UCSD-AML1 (cell line): Measurements from ENCODE around the gene PAQR4.
A peak's percentile ranks its signal among the peaks of the same experiment; 100 is the strongest.
"Not testable (repeated sequence)": the region's sequence is repeated elsewhere in the genome, so short reads cannot be mapped to it uniquely, and the experiment has no call there.

ENCODE experiments used
- DNase-seq: peaks from one replicate; lab custom pipeline; 2025; ENCODE audit not compliant: unreplicated experiment; lab: John Stamatoyannopoulos, UW

PAQR4 gene

DNA sequence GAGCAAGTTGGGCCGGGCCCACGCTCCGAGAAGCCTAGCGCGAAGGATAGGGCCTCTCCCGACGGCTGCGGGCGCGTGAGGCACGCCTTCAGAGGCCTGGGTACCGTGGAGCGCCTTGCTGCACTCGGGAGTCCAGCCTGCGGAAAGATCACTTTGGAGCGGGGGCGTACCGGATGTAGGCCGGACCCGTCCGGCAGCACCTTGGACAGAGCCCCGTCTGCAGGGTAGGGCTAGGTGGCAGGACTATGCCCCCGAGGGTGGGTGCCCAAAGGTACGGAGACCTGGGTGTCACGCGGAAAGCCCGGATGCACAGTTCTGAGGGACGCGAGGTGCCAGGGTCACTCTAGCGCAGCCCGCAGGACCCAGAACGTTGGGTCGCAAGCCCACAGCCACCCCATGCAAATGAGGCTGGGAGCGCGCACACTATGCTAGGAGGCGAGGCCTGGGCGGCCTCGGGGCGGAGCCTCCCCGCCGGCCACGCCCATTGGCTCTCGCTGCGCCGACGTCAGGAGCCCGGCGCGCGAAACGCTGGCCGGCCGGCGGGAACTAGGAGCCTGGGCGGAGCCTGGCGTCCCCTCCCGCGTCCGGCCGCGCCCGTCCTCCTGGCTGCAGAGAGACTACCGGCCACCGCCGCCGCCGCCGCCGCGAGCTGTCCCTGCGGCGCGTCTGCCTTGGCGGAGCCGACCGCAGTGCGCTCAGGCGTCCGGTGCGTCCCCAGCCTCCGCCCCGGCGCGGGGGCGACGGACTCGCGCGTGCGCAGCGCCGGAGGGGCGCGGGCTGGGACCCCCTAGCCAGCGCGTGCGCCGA is at the start of gene PAQR4:
Gene PAQR4, plus strand, starts transcription at position 611 of the 807 bp plus-strand sequence. CDS start 327 bp downstream, outside the sequence.
- peak; percentile 91 for DNase-seq

DNA sequence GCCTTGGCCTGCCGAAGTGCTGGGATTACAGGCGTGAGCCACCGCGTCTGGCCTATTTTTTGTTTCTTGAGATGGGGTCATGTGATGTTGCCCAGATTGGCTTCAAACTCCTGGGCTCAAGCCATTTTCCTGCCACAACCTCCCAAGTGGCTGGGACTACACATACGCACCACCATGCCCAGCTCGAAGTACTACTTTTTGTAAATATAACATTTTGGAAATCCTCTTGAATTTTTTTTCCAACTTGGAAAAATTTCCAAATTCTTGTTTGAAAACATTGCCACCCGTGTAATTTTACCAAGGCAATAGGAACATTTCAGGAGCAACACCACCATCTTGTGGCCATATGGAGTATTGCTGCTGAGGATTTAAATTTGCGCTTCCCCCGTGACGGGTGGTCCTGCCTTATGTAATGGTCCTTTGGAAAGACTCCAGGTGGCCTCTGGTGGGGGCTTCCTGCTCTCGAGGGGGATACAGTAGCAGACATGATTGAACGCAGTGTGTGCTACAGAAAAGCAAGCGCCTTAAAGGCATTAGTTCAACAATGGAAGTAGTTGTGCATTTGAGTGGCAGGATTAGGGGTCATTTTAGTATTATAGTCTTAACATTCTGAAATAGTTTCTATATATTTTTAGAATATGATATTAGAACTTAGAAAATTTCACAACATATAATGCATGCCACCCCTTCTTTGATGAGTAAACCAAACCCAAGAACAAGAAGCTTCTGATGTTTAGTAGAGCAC is 49.5 kb upstream of the PAQR4 start:
- DNase-seq: peak; percentile 25

DNA sequence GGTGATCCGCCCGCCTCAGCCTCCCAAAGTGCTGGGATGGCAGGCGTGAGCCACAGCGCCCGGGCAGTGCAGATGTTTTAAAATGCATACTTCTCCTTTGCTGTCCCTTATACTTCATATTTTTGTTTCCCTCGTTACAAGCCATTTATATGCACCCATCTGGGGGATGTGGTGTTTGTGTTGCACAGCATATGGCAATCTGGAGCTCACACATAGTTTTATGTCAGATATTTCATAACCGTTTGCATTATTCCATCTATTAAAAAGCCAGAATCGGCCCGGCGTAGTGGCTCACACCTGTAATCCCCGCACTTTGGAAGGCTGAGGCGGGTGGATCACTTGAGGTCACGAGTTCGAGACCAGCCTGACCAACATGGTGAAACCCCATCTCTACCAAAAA is 45.7 kb upstream of the PAQR4 start:
- no peak for DNase-seq

GRCh38 chr16:2924901-2925755 is 44.0 kb upstream of the PAQR4 start:
- DNase-seq: no peak

DNA sequence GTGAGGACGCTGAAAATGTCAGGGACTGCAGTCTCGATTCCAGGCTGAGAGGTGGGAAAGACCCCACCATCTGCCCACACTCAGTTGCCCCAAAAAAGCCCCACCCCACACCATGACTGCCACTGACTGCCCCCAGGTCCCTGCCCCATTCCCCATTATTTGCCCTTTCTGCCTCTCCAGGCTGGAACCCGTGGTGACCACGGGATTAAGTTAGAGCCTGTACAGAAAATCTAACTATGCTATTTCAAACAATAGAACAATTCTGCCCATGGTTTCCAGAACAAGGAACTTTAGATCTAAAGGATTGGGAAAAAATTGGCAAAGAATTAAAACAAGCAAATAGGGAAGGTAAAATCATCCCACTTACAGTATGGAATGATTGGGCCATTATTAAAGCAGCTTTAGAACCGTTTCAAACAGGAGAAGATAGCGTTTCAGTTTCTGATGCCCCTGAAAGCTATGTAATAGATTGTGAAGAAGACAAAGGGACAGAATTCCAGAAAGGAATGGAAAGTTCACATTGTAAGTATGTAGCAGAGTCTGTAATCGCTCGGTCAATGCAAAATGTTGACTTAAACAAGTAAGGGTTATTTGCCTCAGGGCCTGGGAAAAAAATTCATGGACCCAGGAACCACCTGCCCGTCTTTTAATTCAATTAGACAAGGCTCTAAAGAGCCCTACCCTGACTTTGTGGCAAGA is 43.0 kb upstream of the PAQR4 start:
- no peak for DNase-seq

DNA sequence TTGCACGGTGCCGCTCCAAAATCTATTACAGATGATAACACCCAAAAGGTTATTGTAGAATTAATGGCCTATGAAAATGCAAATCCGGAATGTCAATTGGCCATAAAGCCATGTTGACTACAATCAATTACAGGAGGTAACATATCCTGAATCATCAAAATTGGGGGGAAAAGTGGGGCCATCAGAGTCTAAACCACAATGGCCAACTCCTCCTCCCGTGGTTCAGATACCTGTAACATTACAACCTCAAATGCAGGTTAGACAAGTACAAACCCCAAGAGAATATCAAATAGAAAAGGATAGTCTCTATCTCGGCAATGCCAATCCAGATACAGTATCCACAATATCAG is 42.5 kb upstream of the PAQR4 start:
- DNase-seq: no peak

- peak; percentile 82 for DNase-seq
Measured at GRCh38 chr16:2927010-2927646, 42.0 kb upstream of the PAQR4 start.

DNA sequence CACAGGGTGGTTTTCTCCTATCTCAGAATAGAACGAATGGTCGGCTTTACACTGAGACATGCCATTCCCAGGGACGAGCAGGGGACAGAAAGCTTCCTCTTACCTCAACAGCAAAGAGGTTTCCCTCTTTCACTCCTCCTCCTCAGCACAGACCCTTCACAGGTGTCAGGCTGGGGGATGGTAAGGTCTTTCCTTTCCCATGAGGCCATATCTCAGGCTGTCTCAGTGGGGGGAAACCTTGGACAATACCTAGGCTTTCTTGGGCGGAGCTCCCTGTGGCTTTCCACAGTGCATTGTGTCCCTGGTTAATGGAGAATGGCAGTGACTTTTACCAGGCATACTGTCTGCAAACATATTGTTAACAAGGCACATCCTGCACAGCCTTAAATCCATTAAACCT is 41.0 kb upstream of the PAQR4 start:
- DNase-seq: not testable (repeated sequence)

- no peak for DNase-seq
Measured at GRCh38 chr16:2928796-2929195, 40.4 kb upstream of the PAQR4 start.

- DNase-seq: no peak
Measured at GRCh38 chr16:2929693-2930092, 39.5 kb upstream of the PAQR4 start.

DNA sequence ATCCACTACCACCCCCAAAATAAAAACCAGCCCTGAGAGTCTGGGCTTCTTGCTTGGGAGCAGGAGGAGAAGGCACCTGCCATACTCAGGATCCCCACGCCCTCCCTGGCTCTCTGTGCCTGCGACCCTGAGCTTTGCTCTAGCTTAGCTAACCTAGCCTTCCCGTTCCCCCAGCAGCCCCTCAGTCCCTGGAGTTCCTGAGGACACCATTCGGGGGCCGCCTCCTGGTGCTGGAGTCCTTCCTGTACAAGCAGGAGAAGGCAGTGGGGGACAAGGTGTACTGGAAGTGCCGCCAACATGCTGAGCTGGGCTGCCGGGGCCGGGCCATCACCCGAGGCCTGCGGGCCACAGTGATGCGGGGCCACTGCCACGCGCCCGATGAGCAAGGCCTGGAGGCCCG is 38.9 kb upstream of the PAQR4 start:
- no peak for DNase-seq

DNA sequence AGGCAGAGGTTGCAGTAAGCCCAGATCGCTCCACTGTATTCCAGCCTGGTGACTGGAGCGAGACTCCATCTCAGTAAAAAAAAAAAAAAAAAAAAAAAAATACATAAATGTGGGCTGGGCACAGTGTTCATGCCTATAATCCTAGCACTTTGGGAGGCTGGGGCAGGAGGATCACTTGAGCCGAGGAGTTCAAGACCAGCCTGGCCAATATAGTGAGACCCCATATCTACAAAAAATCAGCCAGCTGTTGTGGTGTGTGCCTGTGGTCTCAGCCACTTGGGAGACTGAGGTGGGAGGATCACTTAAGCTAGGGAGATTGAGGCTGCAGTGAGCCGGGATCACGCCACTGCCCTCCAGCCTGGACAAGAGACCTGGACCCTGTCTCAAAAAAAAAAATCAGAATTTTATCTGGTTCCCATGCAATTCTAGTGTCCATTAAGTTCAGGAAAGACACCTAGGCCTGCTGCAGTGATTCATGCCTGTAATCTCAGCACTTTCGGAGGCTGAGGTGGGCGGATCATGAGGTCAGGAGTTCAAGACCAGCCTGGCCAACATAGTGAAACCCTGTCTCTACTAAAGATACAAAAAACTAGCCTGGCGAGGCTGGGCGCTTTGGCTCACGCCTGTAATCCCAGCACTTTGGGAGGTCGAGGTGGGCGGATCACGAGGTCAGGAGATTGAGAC is 37.8 kb upstream of the PAQR4 start:
- DNase-seq: not testable (repeated sequence)

GRCh38 chr16:2933136-2933535 is 36.0 kb upstream of the PAQR4 start:
- no peak for DNase-seq

DNA sequence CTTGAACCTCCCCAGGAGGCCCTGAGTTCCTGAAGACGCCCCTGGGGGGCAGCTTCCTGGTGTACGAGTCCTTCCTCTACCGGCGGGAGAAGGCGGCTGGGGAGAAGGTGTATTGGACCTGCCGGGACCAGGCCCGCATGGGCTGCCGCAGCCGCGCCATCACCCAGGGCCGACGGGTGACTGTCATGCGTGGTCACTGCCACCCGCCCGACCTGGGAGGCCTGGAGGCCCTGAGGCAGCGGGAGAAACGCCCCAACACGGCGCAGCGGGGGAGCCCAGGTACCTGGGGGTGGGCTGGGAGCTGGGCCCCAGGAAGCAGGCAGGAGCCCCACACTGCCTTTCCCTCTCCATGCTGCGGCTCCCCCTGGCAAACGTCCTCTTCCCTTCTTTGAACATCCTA is 35.4 kb upstream of the PAQR4 start:
- no peak for DNase-seq

DNA sequence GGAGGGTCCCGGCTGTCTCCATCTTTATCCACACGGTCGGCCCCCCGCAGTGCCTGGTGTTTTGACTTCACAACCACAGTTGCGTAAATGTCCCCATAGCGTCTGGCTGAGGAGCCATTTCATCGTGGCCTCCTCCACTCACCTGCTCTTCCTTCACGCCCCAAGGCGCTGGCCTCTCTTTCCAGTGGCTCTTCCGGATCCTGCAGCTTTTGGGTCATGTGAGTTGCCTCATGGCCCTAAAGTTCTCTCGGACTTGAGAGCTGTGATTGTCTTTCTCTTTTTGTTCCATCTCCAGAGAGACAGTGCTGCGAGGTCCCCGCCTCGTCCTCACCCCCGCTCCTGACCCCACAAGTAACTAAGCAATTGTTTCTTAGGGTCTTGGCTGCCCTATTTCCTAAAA is 34.7 kb upstream of the PAQR4 start:
- no peak for DNase-seq

GRCh38 chr16:2936436-2937011 is 32.6 kb upstream of the PAQR4 start:
- no peak for DNase-seq

GRCh38 chr16:2937170-2937569 is 32.0 kb upstream of the PAQR4 start:
- DNase-seq: no peak

GRCh38 chr16:2938206-2938605 is 30.9 kb upstream of the PAQR4 start:
- DNase-seq: no peak

DNA sequence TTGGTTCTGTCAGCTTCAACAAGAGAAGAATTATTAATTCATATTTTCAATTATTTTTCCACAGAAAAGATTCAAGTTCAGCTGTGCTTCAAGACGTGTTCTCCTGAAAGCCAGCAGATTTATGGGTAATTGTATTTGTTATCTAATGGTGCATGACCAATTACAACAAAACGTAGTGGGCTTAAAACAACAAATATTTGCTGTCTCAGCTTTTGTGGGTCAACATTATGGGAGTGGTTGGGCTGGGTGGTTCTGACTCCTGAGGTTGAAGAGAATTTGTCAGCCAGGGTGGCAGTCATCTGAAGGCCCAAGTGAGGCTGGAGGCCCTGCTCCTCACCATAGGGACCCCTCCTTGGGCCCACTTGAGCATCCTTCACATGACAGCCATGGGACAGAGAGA is 29.2 kb upstream of the PAQR4 start:
- no peak for DNase-seq

- DNase-seq: no peak
Measured at GRCh38 chr16:2942045-2942444, 27.1 kb upstream of the PAQR4 start.
